ENCODE measurements around the gene SLC9A9.

The SLC9A9 gene

DNA sequence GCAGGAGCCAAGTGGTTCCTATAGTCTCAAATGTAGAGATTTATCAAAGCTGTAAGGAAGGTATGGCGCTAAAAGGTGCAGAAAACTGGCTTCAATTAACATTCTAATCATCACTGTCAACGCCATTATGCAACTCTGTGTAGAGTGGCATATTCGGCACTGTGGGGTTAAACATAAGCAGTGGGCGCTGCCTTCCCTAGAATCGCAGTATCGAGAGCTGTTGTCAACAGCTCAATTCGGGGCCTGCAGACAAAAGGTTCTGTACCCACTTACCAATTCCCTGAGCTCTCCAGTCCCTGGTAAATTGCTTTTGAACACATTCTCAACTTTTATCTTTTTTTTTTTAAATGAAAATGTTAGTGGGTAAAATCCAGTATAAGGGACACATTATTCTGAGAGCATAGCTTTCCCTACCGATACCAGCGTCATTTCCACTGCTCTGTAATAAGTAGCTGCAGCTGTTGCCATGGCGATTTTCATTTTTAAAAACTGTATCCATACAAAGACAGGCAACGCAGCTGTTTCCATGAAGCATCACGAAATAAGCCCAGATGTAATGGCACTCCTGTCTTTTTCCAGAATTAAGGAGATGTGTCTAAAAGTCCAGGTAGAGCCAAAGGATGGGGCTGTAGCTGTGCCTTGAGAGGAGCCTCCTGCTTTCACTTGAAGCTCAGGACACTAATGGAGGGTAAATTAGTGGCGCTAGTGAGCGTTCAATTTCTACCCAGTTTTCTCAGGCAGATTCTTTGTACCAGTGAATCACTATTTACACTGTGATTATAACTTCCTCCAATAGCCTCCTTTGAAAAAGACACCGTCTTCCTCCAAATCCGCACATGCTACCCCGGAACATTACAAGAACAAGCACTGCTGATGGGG lies 250.3 kb downstream of the SLC9A9 start:
- DNase-seq (ENCODE audit: low spot score): no peak

GRCh38 chr3:143596957-143597642 lies 251.2 kb downstream of the SLC9A9 start:
- DNase-seq (ENCODE audit: low spot score): no peak

DNA sequence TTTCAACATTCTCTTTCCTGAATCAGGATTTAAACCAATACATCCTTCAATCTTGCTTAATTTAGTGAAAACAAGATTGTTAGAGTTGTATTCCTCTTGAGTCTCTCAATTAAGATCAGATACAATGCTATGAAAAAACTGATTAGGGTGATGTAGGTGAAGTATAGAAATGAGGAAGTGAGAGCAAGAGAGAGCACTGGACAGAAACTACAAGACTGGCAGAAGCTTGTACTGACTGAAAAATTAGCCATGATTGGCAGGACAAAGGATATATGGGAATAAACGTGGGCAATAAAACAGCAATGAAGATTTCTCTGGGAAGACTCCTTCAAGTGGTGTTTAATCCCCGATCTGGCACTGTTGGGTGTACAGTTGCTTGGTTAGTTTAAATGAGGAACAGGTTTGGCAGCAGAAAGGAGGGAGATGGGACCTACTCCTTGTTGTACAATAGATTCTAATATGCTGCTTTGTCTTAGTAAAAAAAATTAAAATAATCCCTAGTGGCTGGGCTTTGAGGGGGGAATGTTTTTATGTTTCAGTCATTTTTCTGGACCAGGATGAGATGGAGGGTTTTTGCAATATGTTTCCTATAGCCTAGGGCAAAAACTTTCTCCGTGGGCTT lies 252.7 kb downstream of the SLC9A9 start:
- DNase-seq (ENCODE audit: low spot score): no peak

DNA sequence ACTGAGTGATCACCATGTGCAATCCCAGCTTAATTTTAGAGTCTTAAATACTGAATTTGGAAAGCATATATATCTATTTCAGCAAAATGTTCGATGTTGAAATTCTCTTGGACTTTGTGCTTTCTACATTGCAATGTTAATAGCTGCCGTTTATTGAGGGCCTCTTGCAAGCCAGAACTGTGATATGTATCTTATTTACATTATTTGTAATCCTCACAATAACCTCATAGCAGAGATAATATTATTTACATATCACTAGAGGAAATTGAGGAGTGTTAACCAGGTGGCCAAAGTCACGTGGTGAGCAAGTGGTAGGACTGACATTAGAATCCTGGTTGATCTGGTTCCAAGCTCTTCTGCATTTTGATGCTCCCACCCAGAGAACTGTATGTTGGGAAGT lies 254.1 kb downstream of the SLC9A9 start:
- DNase-seq (ENCODE audit: low spot score): no peak

- peak; percentile 5 for DNase-seq (ENCODE audit: low spot score)
These were observed 257.6 kb downstream of the SLC9A9 start for GRCh38 chr3:143590660-143591059.

DNA sequence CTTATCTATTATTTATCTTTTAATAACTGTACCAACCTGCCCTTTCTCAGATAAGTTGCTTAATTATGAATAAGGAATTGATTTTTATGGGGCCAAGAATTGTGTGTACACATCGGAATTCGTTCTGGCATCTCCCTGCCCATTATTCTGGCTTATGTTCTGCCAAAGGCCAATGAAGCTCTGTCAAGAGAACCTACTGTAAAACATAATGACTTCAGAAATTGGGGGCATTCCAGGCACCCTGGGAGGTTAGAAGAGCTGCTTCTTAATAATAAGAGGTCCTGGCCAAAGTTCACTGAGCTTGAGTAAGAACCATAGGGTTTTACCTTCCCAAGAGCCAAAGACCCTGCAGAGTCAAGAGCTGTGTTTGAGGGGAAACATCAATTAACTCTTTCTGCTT lies 261.7 kb downstream of the SLC9A9 start:
- DNase-seq (ENCODE audit: low spot score): no peak

- no peak for DNase-seq (ENCODE audit: low spot score)
These were observed 262.4 kb downstream of the SLC9A9 start for GRCh38 chr3:143585720-143586456.

- no peak for DNase-seq (ENCODE audit: low spot score)
These were observed 263.8 kb downstream of the SLC9A9 start for GRCh38 chr3:143584474-143584873.

DNA sequence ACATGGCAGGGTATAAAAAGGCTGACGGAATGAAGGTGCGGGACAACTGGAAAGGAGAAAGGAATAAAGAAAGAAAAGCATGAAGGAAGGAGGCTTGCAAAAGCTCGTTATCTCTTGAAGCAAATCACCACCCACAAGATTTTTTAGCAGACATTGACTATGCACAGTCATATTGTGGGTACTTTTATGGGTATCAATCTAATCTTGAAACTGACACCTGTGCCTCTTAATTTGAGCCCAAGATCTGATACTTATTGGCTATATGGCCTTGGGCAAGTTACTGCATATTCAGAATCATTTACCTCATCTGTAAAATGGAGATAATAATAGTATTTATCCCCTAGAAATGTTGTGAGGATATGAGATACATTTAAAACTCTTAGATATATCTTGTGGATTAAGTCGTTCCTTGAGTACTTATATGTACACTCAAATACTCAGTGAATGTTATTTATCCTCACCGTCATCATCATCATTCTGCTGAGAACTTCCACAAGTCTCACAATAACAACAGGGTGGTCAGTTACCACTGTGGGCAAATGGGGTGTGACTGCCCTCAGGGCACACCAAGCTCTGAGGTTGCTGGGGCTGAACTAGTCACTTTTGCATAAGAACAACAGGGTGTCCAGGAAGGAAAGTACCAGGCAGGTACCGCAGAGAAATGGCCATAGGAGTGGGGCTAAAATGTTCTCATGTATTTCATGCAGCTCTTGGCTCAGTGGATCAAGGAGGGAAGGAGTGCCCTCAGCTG lies 266.1 kb downstream of the SLC9A9 start:
- DNase-seq (ENCODE audit: low spot score): no peak

DNA sequence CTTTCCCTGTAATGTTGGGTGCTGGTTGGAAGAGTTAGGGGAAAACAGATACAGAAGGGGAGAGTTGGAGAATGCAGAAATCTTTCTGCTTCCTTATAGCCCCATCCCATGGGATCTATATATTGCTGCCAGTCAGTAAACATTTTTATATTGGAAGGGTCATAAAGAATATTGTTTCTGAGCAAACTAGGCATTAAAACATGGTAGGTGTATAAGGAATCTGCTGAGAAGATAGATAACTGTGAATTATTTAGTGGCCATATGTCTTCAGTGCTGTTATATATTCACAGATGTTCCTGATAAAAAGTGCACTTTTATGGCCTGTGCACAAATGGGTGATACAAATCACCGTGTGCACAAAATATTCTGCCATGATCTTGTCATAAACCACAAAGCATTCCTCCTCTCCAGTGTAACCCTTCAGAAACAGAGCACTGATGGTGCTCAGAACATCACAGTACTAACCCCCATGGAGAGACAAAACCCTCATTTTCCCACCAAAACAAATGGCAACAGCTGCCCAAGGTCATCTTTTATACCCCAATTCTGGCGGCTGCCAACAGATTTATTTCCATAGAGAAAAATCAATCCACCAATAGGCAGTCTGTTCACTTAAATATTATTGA lies 269.3 kb downstream of the SLC9A9 start:
- no peak for DNase-seq (ENCODE audit: low spot score)

- DNase-seq (ENCODE audit: low spot score): no peak
These were observed 271.5 kb downstream of the SLC9A9 start for GRCh38 chr3:143576568-143577270.

GRCh38 chr3:143574933-143575332 lies 273.3 kb downstream of the SLC9A9 start:
- DNase-seq (ENCODE audit: low spot score): no peak

DNA sequence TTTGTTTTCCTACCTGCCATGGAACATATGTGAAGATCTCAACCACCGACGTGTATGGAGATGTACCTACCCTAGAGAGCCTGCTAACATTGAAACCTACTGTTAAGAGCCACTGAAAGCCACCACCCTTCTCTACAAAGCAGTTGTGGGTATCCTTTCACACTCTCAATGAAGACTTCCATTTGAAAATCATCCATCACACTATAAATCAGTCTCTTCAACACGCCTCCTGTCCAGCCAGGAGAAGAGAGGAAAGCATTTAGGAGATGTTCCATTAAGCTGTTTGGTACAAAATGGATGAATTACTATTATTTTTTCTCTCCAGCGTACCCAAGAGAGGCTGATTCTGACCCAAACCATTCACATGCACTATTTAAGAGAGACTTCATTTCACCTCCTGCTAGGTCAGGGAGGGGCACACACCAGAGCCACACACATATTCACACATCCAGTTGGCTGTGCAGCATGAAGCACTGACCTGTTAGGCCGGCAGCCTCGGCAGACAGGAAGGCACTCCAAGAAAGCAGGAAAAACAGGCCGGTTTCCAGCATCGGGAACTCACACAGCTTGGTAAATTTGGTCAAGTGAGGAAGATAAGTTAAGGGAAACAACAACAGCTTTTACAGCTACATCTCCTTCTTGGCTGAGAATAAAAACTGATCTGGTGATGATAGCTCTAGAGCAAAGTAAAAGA lies 274.5 kb downstream of the SLC9A9 start:
- DNase-seq (ENCODE audit: low spot score): no peak

DNA sequence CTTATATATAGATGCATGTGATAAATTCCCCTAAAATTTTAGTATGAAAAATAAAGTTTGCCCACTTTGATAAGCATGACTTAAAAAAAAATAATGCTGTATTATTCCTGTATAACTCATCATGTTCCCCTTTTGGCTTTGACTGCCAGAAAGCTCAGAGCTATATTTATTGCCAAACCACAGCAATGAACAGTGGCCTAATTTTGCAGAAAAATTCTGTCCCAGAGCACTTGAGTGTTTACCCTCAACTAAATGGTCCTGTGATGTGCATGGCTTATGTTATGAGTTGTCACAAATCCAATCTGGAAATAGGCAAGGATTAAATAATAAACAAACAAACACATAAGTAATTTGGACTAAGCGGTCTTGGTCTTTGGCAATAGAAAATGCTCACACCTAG lies 276.7 kb downstream of the SLC9A9 start:
- no peak for DNase-seq (ENCODE audit: low spot score)

GRCh38 chr3:143567823-143568222 lies 280.4 kb downstream of the SLC9A9 start:
- DNase-seq (ENCODE audit: low spot score): no peak

- DNase-seq (ENCODE audit: low spot score): no peak
These were observed 282.3 kb downstream of the SLC9A9 start for GRCh38 chr3:143565951-143566350.

- DNase-seq (ENCODE audit: low spot score): no peak
These were observed 284.5 kb downstream of the SLC9A9 start for GRCh38 chr3:143563786-143564185.

DNA sequence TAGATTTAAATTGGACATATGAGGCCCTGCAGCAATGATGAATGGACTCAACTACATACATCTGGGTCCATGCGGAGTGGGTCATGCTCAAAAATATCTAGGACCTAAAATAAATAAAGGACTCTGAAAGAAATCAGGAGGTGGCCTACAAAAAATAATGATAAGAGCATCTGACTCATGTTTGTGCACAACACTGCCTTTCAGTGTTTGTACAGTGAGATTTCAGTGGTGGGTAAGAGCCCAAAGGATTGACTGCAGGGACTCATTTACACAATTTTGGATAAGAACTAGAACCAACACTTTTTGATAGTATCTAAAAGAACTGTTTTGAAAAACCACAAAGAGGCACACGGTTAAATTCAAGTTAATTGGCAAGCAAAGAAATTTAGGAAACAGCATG lies 285.5 kb downstream of the SLC9A9 start:
- DNase-seq (ENCODE audit: low spot score): no peak

- DNase-seq (ENCODE audit: low spot score): no peak
These were observed 289.0 kb downstream of the SLC9A9 start for GRCh38 chr3:143559296-143559695.

GRCh38 chr3:143552851-143553250 lies 295.4 kb downstream of the SLC9A9 start:
- DNase-seq (ENCODE audit: low spot score): no peak

Measured in hematopoietic multipotent progenitor cell treated with erythropoietin and hydrocortisone succinate and interleukin-3 and kit ligand, for 17 days (in vitro differentiated cells).